Kidney (tissue), 14 donors: ENCODE results near the gene DNAH17. TPM values are rescaled to one million over a fixed set of nuclear protein-coding genes. Genes with fewer than 3 reads are reported as not detected.

Source experiments
- DNase-seq, 5 donors: peaks; one replicate each; pipeline ENCODE4 v3.0.0-alpha.2; 2013 to 2020
- FAIRE-seq: peaks from 2 replicates; lab custom pipeline; 2012; peaks lifted over from hg19 to GRCh38; lab: Jason Lieb, UNC
- H3K27ac ChIP-seq, 2 donors: one replicate each; pipeline ENCODE4 v1.7.0; 2013; ENCODE audit warnings: low read depth in 2 of 2, low read length in 2 of 2, inconsistent platforms in 1 of 2
- H3K27me3 ChIP-seq: one replicate; pipeline ENCODE4 v1.7.1; 2013; ENCODE audit warnings: low read length, inconsistent platforms; ENCODE audit not compliant: control insufficient read depth, insufficient read depth
- H3K36me3 ChIP-seq, 3 donors: one replicate each; pipeline versions ENCODE4 v1.7.0 to v1.7.1; 2013; ENCODE audit warnings: low read length in 3 of 3, control low read depth in 1 of 3, inconsistent platforms in 1 of 3; ENCODE audit not compliant: insufficient read depth in 3 of 3, control insufficient read depth in 2 of 3
- H3K4me1 ChIP-seq, 3 donors: one replicate each; pipeline versions ENCODE4 v1.7.0 to v1.7.1; 2013; ENCODE audit warnings: low read length in 3 of 3, inconsistent platforms in 1 of 3, low read depth in 1 of 3; ENCODE audit not compliant: control insufficient read depth in 2 of 3, insufficient read depth in 2 of 3
- H3K4me3 ChIP-seq, 3 donors: one replicate each; pipeline versions ENCODE4 v1.7.0 to v1.8.1; 2013; ENCODE audit warnings: low read length in 3 of 3, control low read depth in 1 of 3, inconsistent platforms in 1 of 3
- H3K9ac ChIP-seq, 3 donors: one replicate each; pipeline versions ENCODE4 v1.7.0 to v1.7.1; 2013; ENCODE audit warnings: low read length in 3 of 3, control low read depth in 1 of 3, inconsistent platforms in 1 of 3
- H3K9me3 ChIP-seq, 3 donors: one replicate each; pipeline versions ENCODE4 v1.7.0 to v1.7.1; 2013; ENCODE audit warnings: low read length in 3 of 3, control low read depth in 1 of 3, inconsistent platforms in 1 of 3; ENCODE audit not compliant: control insufficient read depth in 2 of 3, insufficient read depth in 1 of 3
- intact Hi-C: fragments of 100-400 bp; cut with DNase I; formaldehyde crosslinking; loops from one replicate; pipeline ENCODE4 v1.11.1; 2022
- polyA plus RNA-seq: library from polyadenylated mRNA; stranded (reverse); fragments of 350-450 nt; fragmentation: Illumina TruSeq; extraction: RNeasy Lipid Tissue Mini Kit (QIAGEN cat#74804); gene quantifications from one replicate; pipeline ENCODE4 v1.2.3, GENCODE V29; 2014; ENCODE audit warnings: low read depth, low replicate concordance; ENCODE audit not compliant: insufficient read depth
- total RNA-seq: library from RNA; stranded (reverse); fragmentation: NEBNext Ultra II Directional; extraction: Animal tissue kit (Norgen Biotek cat#: 25700); gene quantifications from one replicate; pipeline ENCODE4 v1.2.1, GENCODE V29; 2021
- TF ChIP-seq, protein P1 (sequence below): IDR thresholded peaks from 3 replicates; pipeline ENCODE4 v1.5.1; 2012; ENCODE audit warnings: mild to moderate bottlenecking, moderate library complexity, borderline replicate concordance; ENCODE audit not compliant: insufficient read depth; ENCODE audit errors: extremely low read depth
- donor health status: control.
- donor health status: control.
- donor health status: control.
- donor health status: control.
- donor health status: control.
- donor health status: DM: yes; HTN: yes; CAD: no.
- donor health status: Normal renal cell carcinoma (clear cell type).

Gene DNAH17
- total and polyA plus RNA-seq, 2 donors from 2014 or later, result 0.09 to 0.17 TPM

GRCh38 chr17:78573955-78574354 is 3.2 kb downstream of the DNAH17 start:
- FAIRE-seq, result no peak
- H3K4me1 ChIP-seq, result no peaks in the 10 kb centered on the region

GRCh38 chr17:78572239-78573205 is 4.7 kb downstream of the DNAH17 start:
- Histone ChIP-seq H3K27me3 (no peaks in the 10 kb centered on the region), H3K4me3 (no peak overlapping the region), H3K9me3 (no peaks in the 10 kb centered on the region), H3K9ac (no peak overlapping the region), H3K4me1 (no peaks in the 10 kb centered on the region), H3K36me3 (no peaks in the 10 kb centered on the region), H3K27ac (no peak overlapping the region)
- intact Hi-C loops, result no loop called here
- DNase-seq (peak in 2 of 5 donors; percentile 36 to 42), FAIRE-seq (no peak)
- TF ChIP-seq, protein P1, sequence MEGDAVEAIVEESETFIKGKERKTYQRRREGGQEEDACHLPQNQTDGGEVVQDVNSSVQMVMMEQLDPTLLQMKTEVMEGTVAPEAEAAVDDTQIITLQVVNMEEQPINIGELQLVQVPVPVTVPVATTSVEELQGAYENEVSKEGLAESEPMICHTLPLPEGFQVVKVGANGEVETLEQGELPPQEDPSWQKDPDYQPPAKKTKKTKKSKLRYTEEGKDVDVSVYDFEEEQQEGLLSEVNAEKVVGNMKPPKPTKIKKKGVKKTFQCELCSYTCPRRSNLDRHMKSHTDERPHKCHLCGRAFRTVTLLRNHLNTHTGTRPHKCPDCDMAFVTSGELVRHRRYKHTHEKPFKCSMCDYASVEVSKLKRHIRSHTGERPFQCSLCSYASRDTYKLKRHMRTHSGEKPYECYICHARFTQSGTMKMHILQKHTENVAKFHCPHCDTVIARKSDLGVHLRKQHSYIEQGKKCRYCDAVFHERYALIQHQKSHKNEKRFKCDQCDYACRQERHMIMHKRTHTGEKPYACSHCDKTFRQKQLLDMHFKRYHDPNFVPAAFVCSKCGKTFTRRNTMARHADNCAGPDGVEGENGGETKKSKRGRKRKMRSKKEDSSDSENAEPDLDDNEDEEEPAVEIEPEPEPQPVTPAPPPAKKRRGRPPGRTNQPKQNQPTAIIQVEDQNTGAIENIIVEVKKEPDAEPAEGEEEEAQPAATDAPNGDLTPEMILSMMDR, result no peak

More at GRCh38 chr17:78573955-78574354, 3.2 kb downstream of the DNAH17 start:
- Histone ChIP-seq H3K4me3 (no peak overlapping the region), H3K9ac (no peak overlapping the region), H3K27me3 (no peaks in the 10 kb centered on the region), H3K27ac (no peak overlapping the region), H3K9me3 (no peaks in the 10 kb centered on the region), H3K36me3 (no peaks in the 10 kb centered on the region)
- DNase-seq, result no peak
- TF ChIP-seq, protein P1, result no peak
- intact Hi-C loops, result no loop called here

DNA sequence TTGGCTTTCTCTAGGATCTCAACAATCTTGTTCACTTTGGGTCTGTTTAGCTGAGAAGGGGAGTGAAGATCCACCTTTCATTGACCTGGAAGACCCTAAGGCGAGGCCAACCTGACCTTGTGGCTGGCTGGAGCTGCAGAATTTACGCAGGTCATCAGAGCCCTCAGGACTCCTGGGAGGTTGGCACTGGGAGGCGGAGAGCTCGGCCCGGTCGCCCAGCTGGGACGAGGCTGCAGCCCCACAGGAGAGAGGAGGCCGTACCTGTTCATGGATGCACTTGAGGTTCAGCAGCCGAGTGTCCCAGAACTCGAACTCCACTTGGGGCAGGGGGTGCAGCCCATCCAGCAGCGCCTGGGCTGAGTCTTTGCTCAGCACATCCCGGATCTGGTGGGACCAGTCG is 5.9 kb downstream of the DNAH17 start:
- TF ChIP-seq, protein P1, result no peak
- no peaks in the 10 kb centered on the region for H3K9me3 ChIP-seq
- no peak for DNase-seq
- H3K4me3 ChIP-seq, result no peak overlapping the region
- no peaks in the 10 kb centered on the region for H3K36me3 ChIP-seq
- H3K4me1 ChIP-seq, result no peaks in the 10 kb centered on the region
- no peak overlapping the region for H3K27ac ChIP-seq
- no peak for FAIRE-seq
- no peaks in the 10 kb centered on the region for H3K27me3 ChIP-seq
- no peak overlapping the region for H3K9ac ChIP-seq
- intact Hi-C loops, result no loop called here
